Measurements from ENCODE around the gene AGAP1.

AGAP1 gene

DNA sequence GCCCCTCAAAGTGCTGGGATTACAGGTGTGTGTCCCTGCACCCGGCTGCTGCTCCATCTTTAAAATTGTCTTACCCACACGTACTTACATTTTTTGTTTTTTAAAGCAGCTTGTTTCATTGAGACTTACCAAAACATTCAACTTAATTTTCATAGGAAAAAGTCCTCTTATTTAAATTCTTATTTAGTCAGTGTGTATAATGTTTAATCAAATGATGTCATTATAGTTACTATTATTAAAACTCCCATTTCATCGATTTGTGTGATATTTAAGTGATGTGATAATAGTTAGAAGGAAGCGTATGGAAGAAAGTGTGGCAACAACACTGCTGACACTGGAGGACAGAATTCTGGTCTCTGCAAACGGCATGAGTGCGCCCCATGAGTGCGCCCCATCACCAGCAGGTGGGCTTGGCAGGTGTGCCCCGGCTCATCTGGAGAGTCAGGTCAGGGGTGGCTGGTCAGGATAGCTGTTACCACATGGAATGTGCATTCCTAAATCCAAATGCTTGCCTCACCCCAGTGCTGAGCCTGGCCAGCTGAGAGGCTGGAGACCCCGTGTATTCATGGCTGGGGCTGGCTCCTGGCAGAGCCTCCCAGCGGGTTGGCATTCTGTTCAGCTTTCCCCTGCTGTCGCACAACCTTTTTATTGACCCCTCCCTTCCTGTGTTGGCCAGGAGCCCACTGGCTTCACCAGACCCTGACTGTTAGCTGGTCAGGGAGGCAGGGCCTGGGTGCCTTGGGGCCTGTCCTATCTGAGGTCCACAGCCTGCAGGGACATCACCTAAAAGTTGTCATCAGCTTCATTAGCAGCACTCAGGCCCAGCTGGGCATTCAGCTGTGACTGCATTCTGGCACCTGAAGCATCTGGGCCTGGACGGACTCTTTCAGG lies 79.7 kb downstream of the AGAP1 start:
- no peak for DNase-seq

- DNase-seq: no peak
These were observed 81.6 kb downstream of the AGAP1 start for GRCh38 chr2:235575431-235575830.

GRCh38 chr2:235575904-235576303 lies 82.1 kb downstream of the AGAP1 start:
- no peak for DNase-seq

- no peak for DNase-seq
These were observed 82.6 kb downstream of the AGAP1 start for GRCh38 chr2:235576337-235576910.

DNA sequence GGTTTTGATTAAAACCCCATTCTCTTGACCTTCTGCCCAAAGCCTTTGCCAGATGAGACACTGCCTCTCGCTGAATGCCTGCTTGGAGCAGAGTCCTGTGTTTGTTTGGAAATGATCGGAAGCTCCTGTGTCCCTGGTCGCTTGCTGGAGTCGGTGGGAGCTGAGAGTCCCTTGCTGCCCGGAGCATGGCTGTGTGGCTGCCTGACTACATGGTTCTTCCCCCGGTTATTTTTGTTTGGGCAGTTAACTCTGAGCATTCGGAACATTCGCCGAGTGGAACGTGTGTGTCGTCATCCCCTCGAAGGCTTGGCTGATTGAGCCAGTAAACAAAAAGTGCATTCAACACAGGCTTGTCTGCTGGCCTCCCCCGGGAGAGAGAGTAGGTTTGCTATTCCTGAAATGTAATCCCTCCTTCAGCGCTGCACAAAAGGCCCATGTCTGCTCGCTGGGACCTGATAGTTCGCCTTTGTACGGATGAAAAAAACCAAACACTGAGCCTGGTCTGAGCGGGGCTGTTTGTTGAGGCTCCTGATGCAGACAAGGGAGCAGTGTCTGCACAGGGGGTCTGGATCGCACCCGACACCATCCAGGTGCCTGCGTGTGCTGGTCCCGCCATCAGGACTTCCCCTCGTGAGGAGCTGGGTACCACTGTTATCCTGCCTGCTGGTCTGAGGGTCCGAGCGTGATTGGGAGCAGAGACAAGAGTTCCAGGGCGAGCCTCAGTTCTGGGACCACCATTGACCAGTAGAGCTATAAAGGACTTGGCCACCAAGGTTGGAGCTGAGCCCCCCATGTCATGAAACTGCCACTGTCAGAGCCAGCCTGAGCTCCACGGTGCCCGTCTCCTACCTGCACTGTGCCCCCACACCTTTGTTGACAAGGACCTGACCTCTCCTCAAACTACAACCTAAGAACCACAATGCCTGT lies 83.8 kb downstream of the AGAP1 start:
- no peak for DNase-seq

- DNase-seq: no peak
These were observed 85.3 kb downstream of the AGAP1 start for GRCh38 chr2:235579128-235579527.

- no peak for DNase-seq
These were observed 86.7 kb downstream of the AGAP1 start for GRCh38 chr2:235580426-235581157.

DNA sequence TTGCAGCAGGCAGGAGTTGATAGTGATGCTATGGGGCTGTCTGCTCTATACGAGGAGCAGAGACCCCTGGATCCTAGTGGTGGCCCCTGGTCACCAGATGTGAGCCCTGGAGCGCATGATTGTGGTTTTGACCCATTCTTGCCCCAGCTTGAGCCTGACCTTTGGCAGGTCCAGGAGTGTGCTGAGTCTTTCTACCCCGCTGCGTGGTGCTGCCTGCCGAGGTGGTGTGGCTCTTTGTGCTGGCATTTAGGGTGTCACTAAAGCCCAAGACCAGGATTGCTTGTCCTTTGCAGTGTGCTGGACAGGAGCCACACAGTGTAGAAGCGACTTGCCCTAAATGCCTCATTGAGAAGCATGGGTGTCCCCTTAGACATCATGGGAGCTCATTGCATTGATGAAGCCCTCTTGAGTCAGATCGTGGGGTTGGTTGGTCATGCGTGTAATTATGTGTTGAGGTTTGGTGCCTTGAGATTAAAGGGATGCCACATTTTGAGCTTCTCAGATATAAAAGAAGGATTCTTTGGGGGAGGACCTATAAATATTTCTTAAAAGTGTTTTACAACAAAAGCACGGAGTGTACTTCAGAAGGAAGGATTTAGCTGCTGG lies 88.3 kb downstream of the AGAP1 start:
- DNase-seq: no peak

GRCh38 chr2:235582729-235583128 lies 88.9 kb downstream of the AGAP1 start:
- DNase-seq: no peak

- no peak for DNase-seq
These were observed 89.3 kb downstream of the AGAP1 start for GRCh38 chr2:235583144-235583543.

DNA sequence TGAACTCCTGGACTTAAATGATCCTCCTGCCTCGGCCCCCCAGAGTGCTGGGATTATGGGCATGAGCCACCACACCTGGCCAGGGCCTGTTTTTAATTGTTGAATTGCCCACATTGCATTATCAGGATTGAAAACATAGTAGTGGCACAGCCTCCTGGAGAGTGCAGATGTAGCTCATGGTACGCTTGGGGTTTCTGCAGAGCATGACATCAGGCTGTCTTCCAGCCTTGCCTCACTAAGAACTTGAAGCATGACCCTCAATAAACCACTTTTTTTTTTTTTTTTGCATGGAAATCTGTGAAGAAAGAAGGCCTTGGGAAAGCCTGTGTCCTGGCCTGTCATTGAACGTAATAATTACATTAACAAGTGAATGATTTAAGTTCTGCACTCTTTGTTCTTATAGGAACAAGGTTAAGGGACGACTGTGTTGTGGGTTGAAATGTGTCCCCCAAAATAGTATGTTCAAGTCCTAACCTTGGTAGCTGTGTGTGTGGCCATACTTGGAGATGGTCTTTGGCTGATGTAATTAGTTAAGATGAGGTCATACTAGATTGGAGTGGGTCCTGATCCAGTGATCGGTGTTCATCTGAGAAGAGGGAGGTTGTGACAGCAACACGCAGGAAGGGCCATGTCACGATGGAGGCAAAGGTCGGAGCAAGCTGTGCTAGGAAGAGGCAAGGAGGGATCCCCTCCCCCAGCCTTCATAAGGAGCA lies 90.2 kb downstream of the AGAP1 start:
- DNase-seq: no peak

DNA sequence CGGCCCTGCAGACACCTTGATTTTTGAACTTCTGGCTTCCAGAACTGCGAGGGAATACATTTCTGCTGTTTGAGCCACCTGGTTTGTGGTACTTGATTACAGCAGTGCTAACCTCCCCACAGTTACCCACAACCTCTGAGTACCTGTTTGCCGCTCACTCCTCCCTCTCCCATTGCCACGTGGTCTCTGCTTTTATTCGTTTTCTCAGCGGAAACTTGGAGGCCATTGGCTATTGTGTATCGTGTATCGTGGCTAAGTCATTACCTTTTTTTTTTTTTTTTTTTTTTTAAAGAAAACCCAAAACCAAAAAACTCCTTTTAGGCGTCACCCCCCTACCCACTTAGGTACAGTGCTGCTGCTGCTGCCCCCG lies 90.8 kb downstream of the AGAP1 start:
- DNase-seq: no peak

DNA sequence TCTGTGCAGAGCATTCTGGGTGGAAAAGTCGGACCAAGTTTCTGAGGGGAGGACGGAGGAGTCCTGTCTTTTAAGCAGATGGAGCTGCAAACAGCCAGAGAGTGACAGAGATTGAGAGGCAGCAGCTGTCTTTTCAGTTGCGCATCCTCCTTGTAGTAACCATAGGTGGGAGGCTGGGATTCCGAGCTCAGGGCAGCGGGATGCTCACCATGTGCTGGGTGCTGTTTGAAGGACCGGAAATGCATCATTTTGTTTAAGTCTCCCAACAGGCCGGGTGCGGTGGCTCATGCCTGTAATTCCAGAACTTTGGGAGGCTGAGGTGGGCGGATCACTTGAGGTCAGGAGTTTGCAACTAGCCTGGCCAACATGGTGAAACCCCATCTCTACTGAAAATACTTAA lies 93.4 kb downstream of the AGAP1 start:
- DNase-seq: no peak

GRCh38 chr2:235588750-235589149 lies 94.9 kb downstream of the AGAP1 start:
- no peak for DNase-seq

GRCh38 chr2:235591231-235591730 lies 97.4 kb downstream of the AGAP1 start:
- DNase-seq: no peak

- no peak for DNase-seq
These were observed 98.1 kb downstream of the AGAP1 start for GRCh38 chr2:235591921-235592320.

- DNase-seq: no peak
These were observed 98.6 kb downstream of the AGAP1 start for GRCh38 chr2:235592430-235592829.

DNA sequence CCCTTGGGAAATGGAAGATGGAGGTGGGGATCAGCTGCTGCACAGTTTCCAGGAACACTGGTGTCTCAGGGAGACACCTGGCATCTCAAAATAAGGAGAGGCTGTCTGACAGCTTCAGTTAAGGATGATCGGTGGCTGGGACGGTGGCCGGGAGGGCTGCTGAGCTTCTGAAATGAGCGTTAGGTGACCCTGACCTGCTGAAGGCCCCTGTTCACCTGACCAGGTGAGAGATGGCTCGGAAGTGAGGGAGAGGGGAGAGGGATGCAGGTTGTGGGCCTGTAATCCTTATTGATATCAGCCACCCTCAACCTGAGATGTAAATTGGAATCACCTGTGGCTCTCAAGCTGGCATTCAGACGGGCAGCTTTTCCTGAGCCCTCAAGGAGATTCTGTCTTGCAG lies 99.0 kb downstream of the AGAP1 start:
- DNase-seq: no peak

DNA sequence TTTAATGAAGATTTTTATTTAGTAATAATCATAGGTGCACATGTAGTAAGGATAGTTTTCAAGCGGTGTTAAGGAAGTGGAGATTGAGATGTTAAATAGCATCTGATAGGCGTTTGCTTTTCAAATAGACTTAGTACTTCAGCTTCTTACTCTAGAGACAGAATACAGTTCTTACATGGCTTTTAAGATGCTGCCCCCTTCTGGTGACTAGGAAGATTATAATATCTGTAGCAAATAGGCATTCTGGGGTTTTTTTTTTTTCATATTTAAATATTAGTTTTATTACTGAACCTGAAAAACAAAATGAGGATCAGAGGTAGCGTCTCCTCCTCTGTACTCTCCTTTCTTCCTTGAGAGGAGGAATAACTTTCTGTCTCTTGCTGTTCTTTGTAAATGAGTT lies 100.2 kb downstream of the AGAP1 start:
- DNase-seq: peak; percentile 75

GRCh38 chr2:235594964-235595363 lies 101.1 kb downstream of the AGAP1 start:
- no peak for DNase-seq

DNA sequence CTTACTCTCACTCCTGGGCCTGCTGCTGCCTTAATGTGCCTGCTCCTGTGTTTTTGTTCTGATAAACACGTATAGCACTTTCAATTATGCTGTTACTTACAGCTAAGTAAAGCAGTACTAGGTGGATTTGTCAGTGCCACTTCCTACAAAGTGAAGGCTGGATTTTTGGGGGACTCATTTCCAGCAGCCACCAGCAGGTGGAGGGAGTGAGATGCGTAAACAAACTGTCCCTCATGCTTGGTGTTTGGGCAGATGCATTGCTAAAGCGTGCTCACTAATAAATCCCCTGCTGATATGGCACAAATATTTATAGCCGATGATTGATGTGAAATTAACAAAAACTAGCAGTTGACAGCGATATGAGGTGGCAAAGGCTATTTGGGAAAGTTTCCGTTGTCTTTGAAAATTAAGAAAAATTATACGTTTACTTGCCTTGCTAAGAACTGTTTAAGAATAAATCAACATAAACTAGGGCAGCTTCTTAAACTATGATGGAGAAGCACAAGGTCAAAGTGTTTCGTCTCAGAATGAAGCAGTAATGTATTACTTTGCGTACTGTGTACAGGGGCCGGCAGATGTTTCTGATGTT lies 101.7 kb downstream of the AGAP1 start:
- DNase-seq: peak; percentile 48
